ENCODE results near the gene TSPYL6. TPM values are rescaled to one million over a fixed set of nuclear protein-coding genes. Genes with fewer than 3 reads are reported as not detected.
"Not testable (repeated sequence)": the region's sequence is repeated elsewhere in the genome, so short reads cannot be mapped to it uniquely, and the experiment has no call there.

The TSPYL6 gene
- total RNA-seq, 1 donor from 2014 or later = not detected

GRCh38 chr2:54271843-54272627, 16.0 kb upstream of the TSPYL6 start:
- H3K36me3 Mint-ChIP-seq (ENCODE audit: low read depth) = no peaks in the 10 kb centered on the region
- no peaks in the 10 kb centered on the region for H3K27me3 Mint-ChIP-seq (ENCODE audit: low read depth)
- intact Hi-C loops (cut with micrococcal nuclease) = no loop called here
- peaks cover 5% of the 10 kb centered on the region for H3K4me1 Mint-ChIP-seq (ENCODE audit: low read depth)
- no peak for DNase-seq (ENCODE audit: low spot score)
- no peak overlapping the region for H3K27ac Mint-ChIP-seq
- no peak overlapping the region for H3K4me3 Mint-ChIP-seq (ENCODE audit: low read depth)
- H3K9me3 Mint-ChIP-seq = no peaks in the 10 kb centered on the region

- intact Hi-C loops (cut with micrococcal nuclease) = no loop called here
- Mint-ChIP-seq H3K4me1 (ENCODE audit: low read depth) (peaks cover 5% of the 10 kb centered on the region), H3K36me3 (ENCODE audit: low read depth) (no peaks in the 10 kb centered on the region), H3K4me3 (ENCODE audit: low read depth) (no peak overlapping the region), H3K27ac (no peak overlapping the region), H3K27me3 (ENCODE audit: low read depth) (no peaks in the 10 kb centered on the region), H3K9me3 (no peaks in the 10 kb centered on the region)
- DNase-seq (ENCODE audit: low spot score) = no peak
Observed at GRCh38 chr2:54271189-54271588, 15.2 kb upstream of the TSPYL6 start.

GRCh38 chr2:54267577-54267976, 11.5 kb upstream of the TSPYL6 start:
- no peaks in the 10 kb centered on the region for H3K27me3 Mint-ChIP-seq (ENCODE audit: low read depth)
- no peak overlapping the region for H3K4me3 Mint-ChIP-seq (ENCODE audit: low read depth)
- DNase-seq (ENCODE audit: low spot score) = no peak
- H3K27ac Mint-ChIP-seq = no peak overlapping the region
- no peaks in the 10 kb centered on the region for H3K9me3 Mint-ChIP-seq
- H3K4me1 Mint-ChIP-seq (ENCODE audit: low read depth) = peaks cover 3% of the 10 kb centered on the region
- H3K36me3 Mint-ChIP-seq (ENCODE audit: low read depth) = no peaks in the 10 kb centered on the region
- intact Hi-C loops (cut with micrococcal nuclease) = no loop called here

GRCh38 chr2:54265081-54265480, 9.1 kb upstream of the TSPYL6 start:
- H3K9me3 Mint-ChIP-seq; H3K4me1 Mint-ChIP-seq (ENCODE audit: low read depth); DNase-seq (ENCODE audit: low spot score); intact Hi-C loops (cut with micrococcal nuclease); H3K4me3 Mint-ChIP-seq (ENCODE audit: low read depth); H3K36me3 Mint-ChIP-seq (ENCODE audit: low read depth); H3K27ac Mint-ChIP-seq; H3K27me3 Mint-ChIP-seq (ENCODE audit: low read depth): not testable (repeated sequence)

GRCh38 chr2:54262015-54262765, 6.2 kb upstream of the TSPYL6 start:
- Mint-ChIP-seq H3K27me3 (ENCODE audit: low read depth) (no peaks in the 10 kb centered on the region), H3K9me3 (no peaks in the 10 kb centered on the region), H3K4me1 (ENCODE audit: low read depth) (no peaks in the 10 kb centered on the region), H3K27ac (no peak overlapping the region), H3K36me3 (ENCODE audit: low read depth) (no peaks in the 10 kb centered on the region), H3K4me3 (ENCODE audit: low read depth) (no peak overlapping the region)
- no peak for DNase-seq (ENCODE audit: low spot score)
- intact Hi-C loops (cut with micrococcal nuclease) = no loop called here

- Mint-ChIP-seq H3K4me3 (ENCODE audit: low read depth) (no peak overlapping the region), H3K27me3 (ENCODE audit: low read depth) (no peaks in the 10 kb centered on the region), H3K36me3 (ENCODE audit: low read depth) (no peaks in the 10 kb centered on the region), H3K4me1 (ENCODE audit: low read depth) (no peaks in the 10 kb centered on the region), H3K27ac (no peak overlapping the region), H3K9me3 (no peaks in the 10 kb centered on the region)
- intact Hi-C loops (cut with micrococcal nuclease) = no loop called here
- DNase-seq (ENCODE audit: low spot score) = no peak
Observed at GRCh38 chr2:54261537-54261936, 5.5 kb upstream of the TSPYL6 start.

- Mint-ChIP-seq H3K4me1 (ENCODE audit: low read depth) (no peaks in the 10 kb centered on the region), H3K27me3 (ENCODE audit: low read depth) (no peaks in the 10 kb centered on the region), H3K9me3 (no peaks in the 10 kb centered on the region), H3K36me3 (ENCODE audit: low read depth) (no peaks in the 10 kb centered on the region), H3K27ac (no peak overlapping the region), H3K4me3 (ENCODE audit: low read depth) (no peak overlapping the region)
- intact Hi-C loops (cut with micrococcal nuclease) = no loop called here
- no peak for DNase-seq (ENCODE audit: low spot score)
Observed at GRCh38 chr2:54260241-54260595, 4.2 kb upstream of the TSPYL6 start.

- intact Hi-C loops (cut with micrococcal nuclease) = no loop called here
- Mint-ChIP-seq H3K4me3 (ENCODE audit: low read depth) (no peak overlapping the region), H3K9me3 (no peaks in the 10 kb centered on the region), H3K27ac (no peak overlapping the region), H3K27me3 (ENCODE audit: low read depth) (no peaks in the 10 kb centered on the region), H3K36me3 (ENCODE audit: low read depth) (no peaks in the 10 kb centered on the region), H3K4me1 (ENCODE audit: low read depth) (no peaks in the 10 kb centered on the region)
- DNase-seq (ENCODE audit: low spot score) = no peak
Observed at GRCh38 chr2:54259413-54260240, 3.6 kb upstream of the TSPYL6 start.

- Mint-ChIP-seq H3K4me3 (ENCODE audit: low read depth) (no peak overlapping the region), H3K9me3 (no peaks in the 10 kb centered on the region), H3K27ac (no peak overlapping the region), H3K4me1 (ENCODE audit: low read depth) (no peaks in the 10 kb centered on the region), H3K27me3 (ENCODE audit: low read depth) (no peaks in the 10 kb centered on the region), H3K36me3 (ENCODE audit: low read depth) (no peaks in the 10 kb centered on the region)
- no peak for DNase-seq (ENCODE audit: low spot score)
- intact Hi-C loops (cut with micrococcal nuclease) = no loop called here
Observed at GRCh38 chr2:54258166-54258565, 2.1 kb upstream of the TSPYL6 start.

- no peaks in the 10 kb centered on the region for H3K36me3 Mint-ChIP-seq (ENCODE audit: low read depth)
- H3K4me3 Mint-ChIP-seq (ENCODE audit: low read depth) = no peak overlapping the region
- H3K27me3 Mint-ChIP-seq (ENCODE audit: low read depth) = no peaks in the 10 kb centered on the region
- intact Hi-C loops (cut with micrococcal nuclease) = no loop called here
- no peaks in the 10 kb centered on the region for H3K9me3 Mint-ChIP-seq
- no peak overlapping the region for H3K27ac Mint-ChIP-seq
- no peak for DNase-seq (ENCODE audit: low spot score)
- no peaks in the 10 kb centered on the region for H3K4me1 Mint-ChIP-seq (ENCODE audit: low read depth)
Observed at GRCh38 chr2:54255230-54256090, 569 bp downstream of the TSPYL6 start.

- Mint-ChIP-seq H3K36me3 (ENCODE audit: low read depth) (no peaks in the 10 kb centered on the region), H3K9me3 (no peaks in the 10 kb centered on the region), H3K27ac (no peak overlapping the region), H3K27me3 (ENCODE audit: low read depth) (no peaks in the 10 kb centered on the region), H3K4me1 (ENCODE audit: low read depth) (no peaks in the 10 kb centered on the region), H3K4me3 (ENCODE audit: low read depth) (no peak overlapping the region)
- DNase-seq (ENCODE audit: low spot score) = no peak
- intact Hi-C loops (cut with micrococcal nuclease) = no loop called here
Observed at GRCh38 chr2:54254180-54254579, 1.8 kb downstream of the TSPYL6 start.

- Mint-ChIP-seq H3K36me3 (ENCODE audit: low read depth) (no peaks in the 10 kb centered on the region), H3K4me3 (ENCODE audit: low read depth) (no peak overlapping the region), H3K27ac (no peak overlapping the region), H3K9me3 (no peaks in the 10 kb centered on the region), H3K27me3 (ENCODE audit: low read depth) (no peaks in the 10 kb centered on the region), H3K4me1 (ENCODE audit: low read depth) (no peaks in the 10 kb centered on the region)
- DNase-seq (ENCODE audit: low spot score) = no peak
- intact Hi-C loops (cut with micrococcal nuclease) = no loop called here
Observed at GRCh38 chr2:54249629-54250028, 6.4 kb downstream of the TSPYL6 start.

Measured in activated T-helper 2 cell treated with anti-CD3 and anti-CD28 coated beads, Interferon-gamma antibody, Interleukin-2, Interleukin-4, amounts not matched to agents 10 μg/mL and 5 μg/mL and 100 μg/mL, durations not matched to agents 14 hours and 24 hours and 36 hours (primary cell).